ENCODE measurements around the gene CCDC15.

DNA sequence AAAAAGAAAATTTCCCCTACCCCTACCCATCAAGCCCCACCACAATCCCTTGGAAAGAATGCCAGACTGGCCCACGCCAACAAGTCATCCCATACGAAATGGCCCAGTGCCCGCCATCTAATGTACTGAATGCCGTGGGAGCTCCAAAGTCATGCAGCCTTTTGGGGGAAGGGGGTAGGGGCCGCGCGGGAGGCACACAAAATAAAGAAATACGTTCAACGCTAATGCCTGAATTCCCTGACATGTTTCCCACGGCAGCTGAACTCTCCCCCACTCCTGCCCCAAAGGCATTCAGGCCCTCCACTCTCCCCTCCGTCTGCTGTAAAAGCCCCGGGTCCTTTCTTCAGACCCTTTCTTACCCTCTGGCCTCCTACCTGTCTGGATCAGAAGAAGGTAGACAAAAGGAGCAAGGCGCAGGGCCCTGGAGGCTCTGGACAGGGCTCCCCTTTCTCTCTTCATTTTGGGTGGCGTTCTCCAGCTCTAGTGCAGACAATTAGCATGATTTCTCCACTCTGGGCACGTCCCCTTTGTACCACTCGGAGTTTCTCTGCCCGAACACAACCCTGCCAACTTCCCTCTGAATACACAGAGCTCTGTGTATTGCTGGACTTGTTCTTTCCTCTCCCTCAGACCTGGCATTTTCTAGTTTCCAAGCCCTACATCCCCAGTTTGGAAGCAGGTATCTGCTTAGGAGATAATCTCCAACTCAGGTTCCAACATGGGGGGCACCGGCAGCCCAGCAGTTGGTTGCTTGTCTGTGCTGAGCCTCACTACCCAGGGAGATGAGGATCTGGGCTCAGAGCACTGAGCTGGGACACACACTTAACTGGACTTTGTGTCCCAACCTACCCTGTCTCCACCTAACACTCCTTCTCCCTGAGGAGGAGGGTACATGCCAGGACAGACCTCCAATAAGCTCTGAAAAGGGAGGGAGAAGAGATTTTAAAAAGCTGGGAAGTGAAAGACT lies 18.2 kb upstream of the CCDC15 start, which contains the start of gene HEPACAM:
- TF ChIP-seq, protein P1, sequence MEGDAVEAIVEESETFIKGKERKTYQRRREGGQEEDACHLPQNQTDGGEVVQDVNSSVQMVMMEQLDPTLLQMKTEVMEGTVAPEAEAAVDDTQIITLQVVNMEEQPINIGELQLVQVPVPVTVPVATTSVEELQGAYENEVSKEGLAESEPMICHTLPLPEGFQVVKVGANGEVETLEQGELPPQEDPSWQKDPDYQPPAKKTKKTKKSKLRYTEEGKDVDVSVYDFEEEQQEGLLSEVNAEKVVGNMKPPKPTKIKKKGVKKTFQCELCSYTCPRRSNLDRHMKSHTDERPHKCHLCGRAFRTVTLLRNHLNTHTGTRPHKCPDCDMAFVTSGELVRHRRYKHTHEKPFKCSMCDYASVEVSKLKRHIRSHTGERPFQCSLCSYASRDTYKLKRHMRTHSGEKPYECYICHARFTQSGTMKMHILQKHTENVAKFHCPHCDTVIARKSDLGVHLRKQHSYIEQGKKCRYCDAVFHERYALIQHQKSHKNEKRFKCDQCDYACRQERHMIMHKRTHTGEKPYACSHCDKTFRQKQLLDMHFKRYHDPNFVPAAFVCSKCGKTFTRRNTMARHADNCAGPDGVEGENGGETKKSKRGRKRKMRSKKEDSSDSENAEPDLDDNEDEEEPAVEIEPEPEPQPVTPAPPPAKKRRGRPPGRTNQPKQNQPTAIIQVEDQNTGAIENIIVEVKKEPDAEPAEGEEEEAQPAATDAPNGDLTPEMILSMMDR (IDR thresholded peaks at IDR 0.05) = no peak
- TF ChIP-seq POLR2A (IDR thresholded peaks at IDR 0.05) = no peak
- no peak for TF ChIP-seq EP300 (IDR thresholded peaks at IDR 0.05)
